ENCODE data around the gene TBC1D24.

Gene TBC1D24

DNA sequence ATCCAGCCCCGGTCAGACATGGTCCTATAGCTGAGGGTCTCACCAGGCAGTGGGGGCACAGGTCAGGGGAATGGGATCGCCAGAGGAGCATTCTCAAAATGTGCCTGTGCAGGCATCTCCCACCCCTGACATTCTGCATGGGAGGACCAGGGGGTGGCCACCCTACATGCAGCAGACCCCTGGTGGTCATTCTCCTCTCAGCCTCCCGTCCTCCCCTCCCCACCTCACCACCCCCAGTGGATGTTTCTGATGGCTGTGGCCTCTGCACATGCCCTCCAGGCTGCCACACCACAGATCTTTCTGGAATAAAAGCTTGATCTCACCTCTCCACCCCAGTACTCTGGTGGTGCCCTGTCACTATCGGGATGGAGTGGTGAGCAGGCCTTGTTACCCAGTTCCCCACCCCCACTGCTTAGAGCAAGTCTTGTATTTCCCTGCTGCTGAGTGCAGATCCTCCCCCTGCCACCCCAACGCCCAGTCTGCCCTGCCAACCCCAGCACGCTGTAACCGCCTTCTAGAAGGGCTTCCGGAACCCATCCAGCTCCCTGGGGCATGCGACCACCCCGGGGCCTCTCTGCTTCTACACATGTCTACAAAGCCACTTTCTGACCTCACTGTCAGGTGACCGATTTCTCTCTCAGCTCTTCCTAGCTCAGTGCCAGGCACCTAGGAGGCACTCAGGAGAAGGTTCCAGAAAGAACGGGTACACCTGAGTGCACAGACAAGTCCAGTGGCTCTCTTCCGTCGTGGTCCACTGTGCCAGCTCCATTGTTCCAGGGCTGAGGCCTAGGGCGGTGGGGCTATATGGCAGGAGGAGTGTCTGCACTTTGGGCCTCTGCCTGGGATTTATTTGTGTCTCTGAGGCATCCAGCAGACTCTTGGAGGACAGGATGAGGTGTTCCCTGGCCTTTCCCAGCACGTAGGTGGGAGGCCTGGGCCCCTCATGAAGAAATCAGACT lies 9.3 kb downstream of the TBC1D24 start:
- DNase-seq, result no peak

DNA sequence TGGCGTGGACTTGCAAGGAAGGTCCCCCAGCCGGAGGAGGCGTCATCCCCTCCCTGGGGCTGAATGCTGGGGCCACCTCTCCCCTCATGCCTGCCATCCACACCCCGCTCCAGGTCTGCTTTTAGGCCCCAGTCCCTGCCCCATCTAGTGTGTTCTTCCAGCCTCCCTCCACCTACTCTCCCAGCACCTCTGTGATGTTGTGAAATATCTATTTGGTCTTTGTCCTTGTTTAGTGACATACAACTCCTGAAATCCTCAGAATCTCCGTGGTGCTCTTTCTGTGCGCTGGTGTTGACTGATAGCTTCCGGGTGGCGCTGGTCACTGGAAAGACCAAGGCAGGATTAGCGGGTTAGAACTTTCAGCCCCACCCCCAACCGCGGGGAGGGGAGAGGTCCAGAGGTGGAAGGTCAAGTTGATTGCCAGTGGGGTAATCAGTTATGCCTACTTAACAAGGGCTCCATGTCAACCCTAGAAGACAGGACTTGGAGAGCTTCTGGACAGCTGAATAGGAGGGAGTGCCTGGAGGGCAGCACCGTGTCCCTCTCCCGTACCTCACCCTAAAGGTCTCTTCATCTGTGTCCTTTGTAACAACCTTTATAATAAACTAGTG lies 10.1 kb downstream of the TBC1D24 start:
- no peak for DNase-seq

- no peak for DNase-seq
These were observed 11.0 kb downstream of the TBC1D24 start for GRCh38 chr16:2485811-2486507.

GRCh38 chr16:2486645-2487516 lies 12.0 kb downstream of the TBC1D24 start:
- peak; percentile 53 to 60 for DNase-seq

GRCh38 chr16:2487517-2487842 lies 12.6 kb downstream of the TBC1D24 start:
- no peak for DNase-seq

- DNase-seq, result no peak
These were observed 13.1 kb downstream of the TBC1D24 start for GRCh38 chr16:2487903-2488531.

- DNase-seq, result no peak
These were observed 14.7 kb downstream of the TBC1D24 start for GRCh38 chr16:2489581-2489980.

DNA sequence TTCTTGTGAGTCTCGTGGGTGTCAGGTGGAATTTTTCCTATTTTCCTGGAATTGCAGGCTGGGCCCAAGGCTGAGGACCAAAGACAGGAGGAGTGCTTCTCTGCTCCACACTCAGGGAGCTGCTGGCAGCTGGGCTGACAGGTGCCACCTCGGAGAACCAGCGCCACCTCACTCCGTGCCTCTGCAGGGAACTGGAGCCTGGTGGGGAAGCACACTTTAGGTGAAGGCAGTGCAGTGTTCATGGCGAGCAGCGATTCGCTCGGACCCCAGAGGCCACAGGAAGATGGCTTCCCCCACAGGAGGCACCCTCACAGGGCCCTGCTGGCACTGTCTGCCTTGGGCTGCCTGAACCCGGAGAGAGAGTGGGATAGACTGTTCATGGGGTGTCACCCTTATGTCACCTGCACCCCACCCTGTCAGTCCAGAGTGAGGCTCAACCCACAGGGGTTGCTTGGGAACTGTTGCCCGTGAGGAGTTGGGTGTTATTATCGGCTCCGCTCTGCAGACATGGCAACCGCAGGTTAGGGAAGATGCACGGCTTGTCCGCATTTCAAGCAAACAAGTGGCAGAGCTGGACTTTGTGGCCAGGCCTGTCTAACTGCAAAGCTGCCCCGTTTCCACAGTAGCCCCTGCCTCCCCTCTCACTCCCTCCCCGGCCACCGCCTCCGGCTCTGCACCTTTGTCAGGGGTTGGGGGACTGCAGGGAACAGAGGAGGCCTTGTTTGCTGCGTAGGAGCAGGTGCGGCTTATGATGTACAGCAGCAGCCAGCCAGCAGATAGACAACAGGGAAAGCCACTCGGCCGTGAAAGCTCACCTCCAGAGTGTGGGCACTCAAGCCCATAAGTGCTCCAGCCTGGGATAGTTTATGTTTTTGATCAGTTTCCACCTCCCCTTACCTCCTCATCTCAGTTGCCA lies 15.5 kb downstream of the TBC1D24 start:
- DNase-seq, result no peak

DNA sequence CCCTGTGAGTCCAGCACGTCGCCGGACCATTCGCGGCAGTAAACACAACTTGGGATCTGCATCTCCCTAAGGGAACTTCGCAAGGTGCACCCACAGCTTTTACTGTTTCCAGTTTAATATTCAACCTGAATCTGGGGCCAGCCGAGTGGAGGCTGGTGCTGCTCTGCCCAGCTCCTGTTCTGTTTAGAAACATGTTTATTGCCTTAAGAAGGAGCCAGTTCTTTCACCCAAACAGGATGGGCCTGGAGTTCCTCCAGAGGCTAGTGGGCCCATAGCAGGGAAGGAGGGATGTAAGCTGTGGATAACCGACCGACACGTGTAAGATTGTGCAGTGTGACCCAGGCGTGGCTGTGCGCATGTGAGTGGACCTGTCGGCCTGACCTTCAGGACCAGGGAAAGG lies 17.4 kb downstream of the TBC1D24 start:
- no peak for DNase-seq

GRCh38 chr16:2493605-2494004 lies 18.7 kb downstream of the TBC1D24 start:
- no peak for DNase-seq

DNA sequence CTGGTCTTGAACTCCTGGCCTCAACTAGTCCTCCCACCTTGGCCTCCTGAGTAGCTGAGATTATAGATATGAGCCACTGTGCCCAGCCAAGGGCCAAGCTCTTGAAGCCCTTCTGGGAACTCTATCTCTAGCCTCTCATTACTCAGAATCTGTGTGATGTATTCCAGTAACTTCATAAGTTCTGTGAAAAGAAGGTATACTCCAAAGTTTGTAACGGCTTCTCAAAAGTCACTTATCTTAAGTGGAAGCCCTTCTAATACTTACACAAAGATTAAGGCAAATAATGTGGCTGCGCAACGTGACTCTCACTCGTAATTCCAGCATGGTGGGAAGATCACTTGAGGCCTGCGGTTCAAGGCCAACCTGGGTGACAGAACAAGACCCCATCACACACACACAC lies 19.7 kb downstream of the TBC1D24 start:
- no peak for DNase-seq

DNA sequence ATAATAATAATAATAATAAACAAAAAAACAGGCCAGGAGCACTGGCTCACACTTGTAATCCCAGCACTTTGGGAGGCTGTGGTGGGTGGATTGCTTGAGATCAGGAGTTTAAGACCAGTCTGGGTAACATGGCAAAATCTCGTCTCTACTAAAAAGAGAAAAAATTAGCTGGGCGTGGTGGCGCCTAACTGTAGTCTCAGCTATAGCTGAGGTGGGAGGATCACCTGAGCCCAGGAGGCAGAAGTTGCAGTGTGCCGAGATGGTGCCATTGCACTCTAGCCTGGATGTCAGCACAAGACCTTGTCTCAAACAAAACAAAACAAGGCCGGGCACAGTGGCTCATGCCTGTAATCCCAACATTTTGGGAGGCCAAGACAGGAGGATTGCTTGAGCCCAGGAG lies 20.1 kb downstream of the TBC1D24 start:
- no peak for DNase-seq

- DNase-seq, result no peak
These were observed 21.5 kb downstream of the TBC1D24 start for GRCh38 chr16:2496223-2497115.

GRCh38 chr16:2497116-2497630 lies 22.2 kb downstream of the TBC1D24 start:
- DNase-seq, result no peak

DNA sequence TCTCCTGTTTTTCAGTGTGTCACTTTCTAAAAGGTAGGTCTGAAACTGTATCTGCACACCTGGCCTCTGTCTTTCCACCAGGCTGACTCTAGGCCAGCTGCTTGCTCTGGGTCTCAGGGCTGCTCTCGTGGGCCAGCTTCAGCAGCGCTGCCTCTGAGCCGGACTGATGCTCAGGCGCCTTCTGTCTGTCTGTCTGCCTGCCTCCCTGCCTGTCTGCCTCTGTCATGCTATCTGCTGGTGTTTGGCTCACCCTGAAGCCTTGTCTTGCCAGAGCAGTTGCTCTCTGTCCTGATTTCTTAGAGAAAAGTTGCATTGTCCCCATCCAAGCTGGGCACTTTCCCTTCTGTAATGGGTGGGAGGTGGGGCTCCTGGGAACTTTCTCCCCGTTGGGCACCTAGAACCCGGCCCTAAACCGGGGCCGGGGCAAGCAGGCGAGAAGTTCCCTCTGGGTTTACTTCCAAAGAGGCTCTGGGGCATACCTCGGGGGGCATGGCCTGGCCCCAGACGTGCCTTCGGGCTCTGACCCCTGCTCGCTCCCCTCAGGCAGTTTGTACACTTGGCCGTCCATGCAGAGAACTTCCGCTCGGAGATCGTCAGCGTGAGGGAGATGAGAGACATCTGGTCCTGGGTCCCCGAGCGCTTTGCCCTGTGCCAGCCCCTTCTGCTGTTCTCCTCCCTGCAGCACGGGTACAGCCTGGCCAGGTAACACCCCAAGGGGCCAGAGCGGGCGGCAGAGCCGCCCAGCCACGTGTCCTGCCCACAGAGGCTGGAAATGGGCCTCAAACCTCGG lies 23.0 kb downstream of the TBC1D24 start:
- DNase-seq, result no peak

DNA sequence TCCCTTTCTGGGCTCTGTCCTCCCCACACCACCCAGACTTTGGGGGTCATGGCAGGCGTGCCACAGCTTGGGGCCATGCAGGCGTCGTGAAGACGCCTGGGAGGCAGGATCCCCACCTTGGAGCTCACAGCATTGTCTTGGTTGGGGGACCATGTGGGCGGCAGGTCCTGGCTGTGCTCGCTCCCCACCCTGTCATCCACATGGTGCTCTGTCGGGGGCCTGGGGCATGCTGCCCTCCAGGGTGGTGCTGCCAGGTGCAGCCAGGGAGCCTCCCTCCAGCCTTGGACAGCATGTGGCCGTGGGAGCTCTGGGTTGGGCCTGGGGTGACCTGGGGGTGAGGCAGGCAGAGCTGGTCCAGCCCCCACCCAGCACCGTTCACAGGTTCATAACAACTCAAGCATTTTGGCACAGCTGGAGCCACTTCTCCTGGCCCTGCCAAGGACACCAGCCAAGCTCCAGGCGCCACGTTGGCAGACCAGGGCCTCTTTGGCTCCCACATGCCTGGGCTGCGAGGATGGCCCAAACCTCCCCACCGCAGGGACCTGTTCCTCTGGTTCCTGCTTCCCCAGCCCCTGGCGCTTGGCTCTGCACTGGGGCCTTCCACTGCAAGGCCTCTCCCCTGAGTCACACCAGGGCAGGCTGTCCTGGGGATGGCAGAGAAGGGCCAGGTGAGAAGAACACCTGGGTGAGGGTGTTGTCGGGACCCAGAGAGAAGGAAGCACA lies 23.8 kb downstream of the TBC1D24 start:
- no peak for DNase-seq

- DNase-seq, result no peak
These were observed 24.5 kb downstream of the TBC1D24 start for GRCh38 chr16:2499454-2499853.

- no peak for DNase-seq
These were observed 25.0 kb downstream of the TBC1D24 start for GRCh38 chr16:2499890-2500429.

Measured in stimulated activated CD4-positive, alpha-beta T cell treated with anti-CD3 and anti-CD28 coated beads, Interleukin-2, amount 100 ng/mL, for 48 hours (primary cell).